B cell (primary cell): ENCODE data around the gene NCBP1. TPM values are rescaled to one million over a fixed set of nuclear protein-coding genes. Genes with fewer than 3 reads are reported as not detected.

Source experiments
- ATAC-seq: fragments of 200-7000 bp; cut with Tn5 transposase; one replicate; pipeline ENCODE4 v1.10.0; 2021; ENCODE audit warnings: low read depth, mild to moderate bottlenecking, moderate number of reproducible peaks, moderate library complexity
- CTCF ChIA-PET: fragments of 350-600 bp; sonication (Branson Sonifier 250); formaldehyde crosslinking; loops from one replicate; lab custom pipeline; 2021; ENCODE audit warnings: antibody characterized with exemption, inconsistent platforms; lab: Charles Lee
- POLR2A ChIA-PET: fragments of 350-600 bp; sonication (Branson Sonifier 250); formaldehyde crosslinking; loops from one replicate; lab custom pipeline; 2021; ENCODE audit warnings: antibody characterized with exemption; lab: Charles Lee
- DNase-seq: peaks from one replicate; pipeline ENCODE4 v3.0.0; 2013
- H2AFZ ChIP-seq: 2 replicates; pipeline ENCODE4 v1.6.1; 2012; ENCODE audit warnings: mild to moderate bottlenecking, low read depth, low read length; ENCODE audit not compliant: insufficient read depth, poor library complexity, severe bottlenecking
- H3K27ac ChIP-seq, 2 donors: 1 replicate in 1 of 2; 2 replicates in 1 of 2; pipeline ENCODE4 v1.5.1; 2012 to 2013; ENCODE audit warnings: low read length in 2 of 2, mild to moderate bottlenecking in 2 of 2, moderate library complexity in 1 of 2
- H3K27me3 ChIP-seq, 4 experiments: fragments of 200-600 bp in 1 of 4; sonication (generic) in 1 of 4; replicated peaks in 1 of 4; 1 replicate in 2 of 4; 2 replicates in 2 of 4; pipeline versions ENCODE4 v1.6.1 to v1.7.0; 2013 to 2016; ENCODE audit warnings: low read length in 3 of 4, mild to moderate bottlenecking in 2 of 4, mixed read lengths in 1 of 4, moderate library complexity in 1 of 4; ENCODE audit not compliant: insufficient read depth in 4 of 4, control insufficient read depth in 3 of 4; ENCODE audit errors: control extremely low read depth in 1 of 4
- H3K36me3 ChIP-seq, 2 experiments: replicated peaks in 1 of 2; 1 replicate in 1 of 2; 2 replicates in 1 of 2; pipeline versions ENCODE4 v1.6.1 to v1.7.1; 2013; ENCODE audit warnings: low read length in 1 of 2; ENCODE audit not compliant: insufficient read depth in 2 of 2, control insufficient read depth in 1 of 2; ENCODE audit errors: control extremely low read depth in 1 of 2, extremely low read depth in 1 of 2
- H3K4me1 ChIP-seq, 2 donors: fragments of 200-600 bp in 1 of 2; sonication (generic) in 1 of 2; 1 replicate in 1 of 2; 2 replicates in 1 of 2; pipeline versions ENCODE4 v1.5.1 to v1.6.1; 2013 to 2017; ENCODE audit warnings: low read length in 2 of 2; ENCODE audit not compliant: control insufficient read depth in 2 of 2, insufficient read depth in 2 of 2
- H3K4me2 ChIP-seq: replicated peaks from 2 replicates; pipeline ENCODE3; 2012; ENCODE audit warnings: mild to moderate bottlenecking, low read depth, low read length; ENCODE audit not compliant: poor library complexity, severe bottlenecking
- H3K4me3 ChIP-seq, 5 experiments: fragments of 200-600 bp in 1 of 5; sonication (generic) in 1 of 5; 1 replicate in 3 of 5; 2 replicates in 2 of 5; pipeline versions ENCODE4 v1.5.1 to v1.7.0; 2011 to 2016; ENCODE audit warnings: low read length in 4 of 5, mild to moderate bottlenecking in 4 of 5, low read depth in 2 of 5, control low read depth in 1 of 5, moderate library complexity in 1 of 5; ENCODE audit not compliant: insufficient read depth in 1 of 5; ENCODE audit errors: control extremely low read depth in 1 of 5, extremely low read depth in 1 of 5
- H3K79me2 ChIP-seq: fragments of 200-600 bp; sonication (generic); one replicate; pipeline ENCODE4 v1.6.0; 2016; ENCODE audit warnings: low read length; ENCODE audit not compliant: control insufficient read depth, insufficient read depth
- H3K9ac ChIP-seq: fragments of 200-600 bp; sonication (generic); 2 replicates; pipeline ENCODE4 v1.6.1; 2017; ENCODE audit warnings: mild to moderate bottlenecking, low read length, moderate library complexity
- H3K9me3 ChIP-seq, 3 donors: one replicate each; pipeline versions ENCODE4 v1.6.1 to v1.7.1; 2013; ENCODE audit warnings: low read length in 2 of 3; ENCODE audit not compliant: control insufficient read depth in 2 of 3, insufficient read depth in 1 of 3; ENCODE audit errors: control extremely low read depth in 1 of 3
- H4K20me1 ChIP-seq: 2 replicates; pipeline ENCODE4 v1.6.0; 2012; ENCODE audit warnings: mild to moderate bottlenecking, low read length; ENCODE audit not compliant: insufficient read depth, control insufficient read depth, poor library complexity, severe bottlenecking
- H3K27ac Mint-ChIP-seq: one replicate; pipeline ENCODE4 v1.8.0; 2021; ENCODE audit warnings: mixed read lengths
- H3K27me3 Mint-ChIP-seq: one replicate; pipeline ENCODE4 v1.8.0; 2021; ENCODE audit warnings: mixed read lengths
- H3K4me1 Mint-ChIP-seq: one replicate; pipeline ENCODE4 v1.8.0; 2021; ENCODE audit warnings: mixed read lengths
- H3K4me3 Mint-ChIP-seq: one replicate; pipeline ENCODE4 v1.8.0; 2021; ENCODE audit warnings: mixed read lengths
- H3K9me3 Mint-ChIP-seq: one replicate; pipeline ENCODE4 v1.8.0; 2022; ENCODE audit warnings: mixed read lengths; ENCODE audit not compliant: insufficient read depth
- EZH2 ChIP-seq: IDR thresholded peaks from 2 replicates; pipeline ENCODE4 v1.6.1; 2012; ENCODE audit warnings: borderline replicate concordance, low read depth, mild to moderate bottlenecking, moderate library complexity, low read length; ENCODE audit not compliant: insufficient read depth, poor library complexity, severe bottlenecking
- WGBS: methylation state at CpG from one replicate; pipeline ENCODE4 v1.1.5; 2013; ENCODE audit warnings: missing lambda C conversion rate; ENCODE audit not compliant: insufficient coverage; 5-methylcytosine and 5-hydroxymethylcytosine counted together
- intact Hi-C: fragments of 100-400 bp; cut with micrococcal nuclease; formaldehyde crosslinking; loops from one replicate; pipeline ENCODE4 v1.10.0; 2022
- polyA plus RNA-seq: library from polyadenylated mRNA; depleted of rRNA; stranded (reverse); fragments of >200 nt; gene quantifications from 2 replicates; pipeline ENCODE4 v1.2.3, GENCODE V29; 2012
- total RNA-seq, 2 donors: library from RNA; stranded (reverse); fragments of 120-200 nt in 1 of 2; gene quantifications; 1 replicate in 1 of 2; 2 replicates in 1 of 2; pipeline versions ENCODE4 v1.2.3 to v1.2.4, GENCODE V29; 2013 to 2022
- TF ChIP-seq, protein P1 (sequence below): fragments of 200-600 bp; IDR thresholded peaks from one replicate; pipeline ENCODE4 v1.8.0; 2022; ENCODE audit warnings: antibody characterized with exemption, mild to moderate bottlenecking

NCBP1 gene
- total and polyA plus RNA-seq, 2 donors (not counting 1 experiment from before 2014, with no cell fraction given): 19.5 to 38.0 TPM

GRCh38 chr9:97668485-97668884 lies 34.9 kb downstream of the NCBP1 start:
- Mint-ChIP-seq H3K4me1 (peaks cover 2% of the 10 kb centered on the region), H3K27ac (no peak overlapping the region), H3K4me3 (no peak overlapping the region), H3K27me3 (no peaks in the 10 kb centered on the region), H3K9me3 (no peaks in the 10 kb centered on the region)
- no peaks in the 10 kb centered on the region for H3K4me1 ChIP-seq
- no peak overlapping the region for H3K4me3 ChIP-seq
- H3K27ac ChIP-seq: no peak overlapping the region
- WGBS: 100% methylated on average over 2 of the region's 3 CpGs
- H4K20me1 ChIP-seq: no peaks in the 10 kb centered on the region
- no peak overlapping the region for H3K4me2 ChIP-seq
- ChIA-PET CTCF (no interaction called here), POLR2A (no interaction called here)
- H3K79me2 ChIP-seq: no peaks in the 10 kb centered on the region
- TF ChIP-seq, protein P1, sequence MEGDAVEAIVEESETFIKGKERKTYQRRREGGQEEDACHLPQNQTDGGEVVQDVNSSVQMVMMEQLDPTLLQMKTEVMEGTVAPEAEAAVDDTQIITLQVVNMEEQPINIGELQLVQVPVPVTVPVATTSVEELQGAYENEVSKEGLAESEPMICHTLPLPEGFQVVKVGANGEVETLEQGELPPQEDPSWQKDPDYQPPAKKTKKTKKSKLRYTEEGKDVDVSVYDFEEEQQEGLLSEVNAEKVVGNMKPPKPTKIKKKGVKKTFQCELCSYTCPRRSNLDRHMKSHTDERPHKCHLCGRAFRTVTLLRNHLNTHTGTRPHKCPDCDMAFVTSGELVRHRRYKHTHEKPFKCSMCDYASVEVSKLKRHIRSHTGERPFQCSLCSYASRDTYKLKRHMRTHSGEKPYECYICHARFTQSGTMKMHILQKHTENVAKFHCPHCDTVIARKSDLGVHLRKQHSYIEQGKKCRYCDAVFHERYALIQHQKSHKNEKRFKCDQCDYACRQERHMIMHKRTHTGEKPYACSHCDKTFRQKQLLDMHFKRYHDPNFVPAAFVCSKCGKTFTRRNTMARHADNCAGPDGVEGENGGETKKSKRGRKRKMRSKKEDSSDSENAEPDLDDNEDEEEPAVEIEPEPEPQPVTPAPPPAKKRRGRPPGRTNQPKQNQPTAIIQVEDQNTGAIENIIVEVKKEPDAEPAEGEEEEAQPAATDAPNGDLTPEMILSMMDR: no peak
- TF ChIP-seq EZH2: no peak
- no peaks in the 10 kb centered on the region for H3K27me3 ChIP-seq
- intact Hi-C loops: no loop called here
- DNase-seq (no peak), ATAC-seq (no peak)
- no peak overlapping the region for H2AFZ ChIP-seq
- H3K9ac ChIP-seq: no peak overlapping the region
- H3K9me3 ChIP-seq: no peaks in the 10 kb centered on the region
- peaks cover 2 to 94% of the 10 kb centered on the region in 2 experiments for H3K36me3 ChIP-seq

- H3K27ac Mint-ChIP-seq: no peak overlapping the region
- Histone ChIP-seq H3K9me3 (no peaks in the 10 kb centered on the region), H3K4me1 (no peaks in the 10 kb centered on the region), H3K4me3 (no peak overlapping the region), H3K36me3 (peaks cover 5 to 94% of the 10 kb centered on the region in 2 experiments), H4K20me1 (no peaks in the 10 kb centered on the region), H3K79me2 (no peaks in the 10 kb centered on the region), H2AFZ (no peak overlapping the region), H3K27me3 (no peaks in the 10 kb centered on the region), H3K4me2 (no peak overlapping the region), H3K9ac (no peak overlapping the region), H3K27ac (no peak overlapping the region)
- TF ChIP-seq EZH2: no peak
- TF ChIP-seq, protein P1: no peak
- no CpG with 5 or more reads among the region's 3 CpGs for WGBS
- intact Hi-C loops: no loop called here
- CTCF ChIA-PET: interaction anchor here (0.8 kb wide), 1 partner anchor 18 kb away, joined by 3 read pairs; no protein-coding TSS in a partner anchor
- POLR2A ChIA-PET: no interaction called here
- H3K9me3 Mint-ChIP-seq: no peaks in the 10 kb centered on the region
- DNase-seq (no peak), ATAC-seq (no peak)
- no peak overlapping the region for H3K4me3 Mint-ChIP-seq
- no peaks in the 10 kb centered on the region for H3K27me3 Mint-ChIP-seq
- H3K4me1 Mint-ChIP-seq: peaks cover 2% of the 10 kb centered on the region
These were observed 37.0 kb downstream of the NCBP1 start for GRCh38 chr9:97670586-97670985.
